ENCODE results near the gene SIK3.
A peak's percentile ranks its signal among the peaks of the same experiment; 100 is the strongest.
"Not testable (repeated sequence)": the region's sequence is repeated elsewhere in the genome, so short reads cannot be mapped to it uniquely, and the experiment has no call there.

The SIK3 gene

DNA sequence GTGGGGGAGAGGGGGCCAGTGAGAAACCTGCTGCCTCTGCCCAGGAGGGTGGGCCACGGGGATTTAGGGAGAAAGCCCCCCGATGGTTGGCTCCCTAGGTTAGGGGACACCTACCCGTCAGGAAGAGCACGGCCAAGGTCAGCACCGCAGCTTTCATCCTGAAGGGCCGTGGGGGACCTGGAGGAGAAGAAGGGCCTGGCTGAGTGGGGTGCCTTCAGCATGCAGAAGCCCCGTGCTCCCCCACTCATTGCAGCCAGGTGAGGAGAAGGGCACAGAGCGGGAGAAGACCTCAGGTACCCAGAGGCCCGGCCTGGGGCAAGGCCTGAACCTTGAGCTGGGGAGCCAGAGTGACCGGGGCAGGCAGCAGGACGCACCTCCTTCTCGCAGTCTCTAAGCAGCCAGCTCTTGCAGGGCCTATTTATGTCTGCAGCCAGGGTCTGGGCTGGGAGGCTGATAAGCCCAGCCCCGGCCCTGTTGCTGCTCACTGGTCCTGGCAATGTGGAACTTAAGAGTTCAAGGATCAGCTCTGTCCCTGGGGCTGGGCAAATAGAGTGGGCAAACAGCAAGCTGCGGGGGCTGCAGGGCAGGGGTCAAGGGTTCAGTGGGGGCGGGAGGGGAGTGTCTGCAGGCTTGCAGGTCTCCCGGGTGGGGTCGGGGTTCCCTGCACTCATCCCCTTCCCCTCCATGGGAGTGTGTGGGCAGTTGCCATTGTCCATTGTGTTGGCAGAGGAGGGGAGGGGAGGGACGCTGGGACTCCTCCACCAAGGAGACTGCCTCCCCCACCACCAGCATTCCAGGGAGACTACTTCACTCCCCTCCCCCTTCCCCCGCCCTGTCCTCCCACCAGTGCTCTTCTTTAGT lies 260.8 kb downstream of the SIK3 start, which contains the start of gene APOA1:
Gene APOA1 (minus strand): TSS at position 392 of the 861 bp plus-strand sequence. CDS start 235 bp downstream, at position 157.
- H3K36me3 Mint-ChIP-seq: peaks cover 5% of the 10 kb centered on the region
- H3K9me3 Mint-ChIP-seq: no peaks in the 10 kb centered on the region
- peaks cover 16% of the 10 kb centered on the region for H3K4me1 Mint-ChIP-seq
- H3K27ac Mint-ChIP-seq: no peak within 1 kb of the TSS
- no peak for ATAC-seq
- no peak for DNase-seq (ENCODE audit: low spot score in 2 of 2)
- H3K4me3 Mint-ChIP-seq: peak within 1 kb of the TSS; percentile 69

GRCh38 chr11:116836632-116836991 lies 261.6 kb downstream of the SIK3 start:
- Mint-ChIP-seq H3K4me3 (peak overlapping the region; percentile 69), H3K27ac (no peak overlapping the region), H3K4me1 (peaks cover 16% of the 10 kb centered on the region), H3K9me3 (no peaks in the 10 kb centered on the region), H3K36me3 (peaks cover 5% of the 10 kb centered on the region)
- no peak for DNase-seq (ENCODE audit: low spot score in 2 of 2)
- ATAC-seq: no peak

GRCh38 chr11:116835791-116836631 lies 262.2 kb downstream of the SIK3 start:
- DNase-seq (ENCODE audit: low spot score in 2 of 2): peak; percentile 61 to 85
- Mint-ChIP-seq H3K27ac (peak overlapping the region; percentile 40), H3K9me3 (no peaks in the 10 kb centered on the region), H3K4me3 (peak overlapping the region; percentile 69), H3K36me3 (peaks cover 5% of the 10 kb centered on the region), H3K4me1 (peaks cover 16% of the 10 kb centered on the region)
- peak; percentile 90 for ATAC-seq

- Mint-ChIP-seq H3K4me3 (peak overlapping the region; percentile 69), H3K36me3 (peaks cover 5% of the 10 kb centered on the region), H3K4me1 (peaks cover 11% of the 10 kb centered on the region), H3K27ac (peak overlapping the region; percentile 40), H3K9me3 (no peaks in the 10 kb centered on the region)
- DNase-seq (ENCODE audit: low spot score in 2 of 2) (no peak), ATAC-seq (peak; percentile 2)
Measured at GRCh38 chr11:116835042-116835772, 263.0 kb downstream of the SIK3 start.

DNA sequence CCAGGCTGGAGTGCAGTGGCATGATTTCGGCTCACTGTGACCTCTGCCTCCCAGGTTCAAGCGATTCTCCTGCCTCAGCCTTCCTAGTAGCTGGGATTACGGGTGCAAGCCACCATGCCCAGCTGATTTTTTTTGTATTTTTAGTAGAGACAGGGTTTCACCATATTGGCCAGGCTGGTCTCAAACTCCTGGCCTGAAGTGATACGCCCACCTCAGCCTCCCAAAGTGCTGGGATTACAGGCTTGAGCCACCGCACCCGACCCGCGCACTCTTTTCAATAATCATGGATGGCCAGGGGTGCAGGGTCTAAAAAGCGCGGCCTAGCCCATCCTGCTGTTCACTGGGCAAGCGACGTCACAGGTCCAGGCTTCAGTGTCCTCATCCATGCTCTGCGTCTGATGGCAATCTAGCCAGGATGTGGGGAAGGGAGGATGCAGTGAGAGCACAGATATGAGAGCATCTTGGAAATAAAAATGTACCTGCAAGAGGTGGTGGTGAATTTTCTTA lies 263.6 kb downstream of the SIK3 start:
- H3K27ac Mint-ChIP-seq: not testable (repeated sequence)
- H3K4me3 Mint-ChIP-seq: peak overlapping the region; percentile 69

GRCh38 chr11:116833816-116834534 lies 264.3 kb downstream of the SIK3 start:
- Mint-ChIP-seq H3K9me3 (no peaks in the 10 kb centered on the region), H3K27ac (no peak overlapping the region), H3K36me3 (peaks cover 5% of the 10 kb centered on the region), H3K4me1 (peaks cover 11% of the 10 kb centered on the region), H3K4me3 (no peak overlapping the region)
- ATAC-seq (no peak), DNase-seq (ENCODE audit: low spot score in 2 of 2) (no peak)

More for the DNA sequence above, 263.6 kb downstream of the SIK3 start:
- ATAC-seq; H3K9me3 Mint-ChIP-seq; H3K36me3 Mint-ChIP-seq; DNase-seq (ENCODE audit: low spot score in 2 of 2): not testable (repeated sequence)
- H3K4me1 Mint-ChIP-seq: peaks cover 11% of the 10 kb centered on the region

DNA sequence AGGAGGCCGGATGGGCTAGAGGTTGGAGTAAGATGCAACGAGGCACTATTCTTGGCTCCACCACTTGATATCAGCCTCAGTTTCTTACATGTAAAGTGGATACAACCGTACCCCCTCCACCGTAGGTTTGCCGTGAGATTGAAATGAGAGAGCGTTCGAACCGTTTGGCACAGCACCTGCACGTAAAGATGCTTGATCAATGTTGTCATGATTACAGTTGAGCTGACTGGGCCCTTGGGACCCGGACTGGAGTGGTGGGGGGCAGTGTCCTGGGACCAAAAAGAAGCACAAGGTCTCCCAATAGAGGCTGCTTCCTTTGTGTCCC lies 264.8 kb downstream of the SIK3 start:
- peaks cover 11% of the 10 kb centered on the region for H3K4me1 Mint-ChIP-seq
- no peak overlapping the region for H3K4me3 Mint-ChIP-seq
- no peak for DNase-seq (ENCODE audit: low spot score in 2 of 2)
- no peaks in the 10 kb centered on the region for H3K9me3 Mint-ChIP-seq
- ATAC-seq: no peak
- H3K27ac Mint-ChIP-seq: no peak overlapping the region
- peaks cover 5% of the 10 kb centered on the region for H3K36me3 Mint-ChIP-seq

- no peak overlapping the region for H3K27ac Mint-ChIP-seq
- ATAC-seq (no peak), DNase-seq (ENCODE audit: low spot score in 2 of 2) (no peak)
- H3K9me3 Mint-ChIP-seq: no peaks in the 10 kb centered on the region
- no peak overlapping the region for H3K4me3 Mint-ChIP-seq
- peaks cover 11% of the 10 kb centered on the region for H3K4me1 Mint-ChIP-seq
- peaks cover 5% of the 10 kb centered on the region for H3K36me3 Mint-ChIP-seq
Measured at GRCh38 chr11:116832350-116833290, 265.6 kb downstream of the SIK3 start.

GRCh38 chr11:116831790-116832349 lies 266.4 kb downstream of the SIK3 start:
- H3K36me3 Mint-ChIP-seq: no peaks in the 10 kb centered on the region
- H3K9me3 Mint-ChIP-seq: no peaks in the 10 kb centered on the region
- H3K27ac Mint-ChIP-seq: no peak overlapping the region
- no peak for ATAC-seq
- H3K4me1 Mint-ChIP-seq: peaks cover 11% of the 10 kb centered on the region
- no peak overlapping the region for H3K4me3 Mint-ChIP-seq
- DNase-seq (ENCODE audit: low spot score in 2 of 2): no peak

DNA sequence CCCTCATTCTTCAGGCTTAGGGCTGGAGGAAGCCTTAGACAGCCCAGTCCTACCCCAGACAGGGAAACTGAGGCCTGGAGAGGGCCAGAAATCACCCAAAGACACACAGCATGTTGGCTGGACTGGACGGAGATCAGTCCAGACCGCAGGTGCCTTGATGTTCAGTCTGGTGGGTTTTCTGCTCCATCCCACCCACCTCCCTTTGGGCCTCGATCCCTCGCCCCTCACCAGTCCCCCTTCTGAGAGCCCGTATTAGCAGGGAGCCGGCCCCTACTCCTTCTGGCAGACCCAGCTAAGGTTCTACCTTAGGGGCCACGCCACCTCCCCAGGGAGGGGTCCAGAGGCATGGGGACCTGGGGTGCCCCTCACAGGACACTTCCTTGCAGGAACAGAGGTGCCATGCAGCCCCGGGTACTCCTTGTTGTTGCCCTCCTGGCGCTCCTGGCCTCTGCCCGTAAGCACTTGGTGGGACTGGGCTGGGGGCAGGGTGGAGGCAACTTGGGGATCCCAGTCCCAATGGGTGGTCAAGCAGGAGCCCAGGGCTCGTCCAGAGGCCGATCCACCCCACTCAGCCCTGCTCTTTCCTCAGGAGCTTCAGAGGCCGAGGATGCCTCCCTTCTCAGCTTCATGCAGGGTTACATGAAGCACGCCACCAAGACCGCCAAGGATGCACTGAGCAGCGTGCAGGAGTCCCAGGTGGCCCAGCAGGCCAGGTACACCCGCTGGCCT lies 267.9 kb downstream of the SIK3 start:
- H3K4me1 Mint-ChIP-seq: peaks cover 8% of the 10 kb centered on the region
- no peak overlapping the region for H3K27ac Mint-ChIP-seq
- ATAC-seq: no peak
- H3K4me3 Mint-ChIP-seq: no peak overlapping the region
- no peaks in the 10 kb centered on the region for H3K9me3 Mint-ChIP-seq
- H3K36me3 Mint-ChIP-seq: no peaks in the 10 kb centered on the region
- DNase-seq (ENCODE audit: low spot score in 2 of 2): no peak

- no peak for DNase-seq (ENCODE audit: low spot score in 2 of 2)
- Mint-ChIP-seq H3K27ac (no peak within 1 kb of the TSS), H3K9me3 (no peaks in the 10 kb centered on the region), H3K4me1 (peaks cover 1% of the 10 kb centered on the region), H3K36me3 (no peaks in the 10 kb centered on the region), H3K4me3 (no peak within 1 kb of the TSS)
- ATAC-seq: no peak
Measured at GRCh38 chr11:116829525-116830183, 268.6 kb downstream of the SIK3 start, which contains the start of gene APOC3. Gene APOC3, plus strand, starts transcription at chr11:116829907. Its CDS starts 676 bp downstream, at chr11:116830583.

DNA sequence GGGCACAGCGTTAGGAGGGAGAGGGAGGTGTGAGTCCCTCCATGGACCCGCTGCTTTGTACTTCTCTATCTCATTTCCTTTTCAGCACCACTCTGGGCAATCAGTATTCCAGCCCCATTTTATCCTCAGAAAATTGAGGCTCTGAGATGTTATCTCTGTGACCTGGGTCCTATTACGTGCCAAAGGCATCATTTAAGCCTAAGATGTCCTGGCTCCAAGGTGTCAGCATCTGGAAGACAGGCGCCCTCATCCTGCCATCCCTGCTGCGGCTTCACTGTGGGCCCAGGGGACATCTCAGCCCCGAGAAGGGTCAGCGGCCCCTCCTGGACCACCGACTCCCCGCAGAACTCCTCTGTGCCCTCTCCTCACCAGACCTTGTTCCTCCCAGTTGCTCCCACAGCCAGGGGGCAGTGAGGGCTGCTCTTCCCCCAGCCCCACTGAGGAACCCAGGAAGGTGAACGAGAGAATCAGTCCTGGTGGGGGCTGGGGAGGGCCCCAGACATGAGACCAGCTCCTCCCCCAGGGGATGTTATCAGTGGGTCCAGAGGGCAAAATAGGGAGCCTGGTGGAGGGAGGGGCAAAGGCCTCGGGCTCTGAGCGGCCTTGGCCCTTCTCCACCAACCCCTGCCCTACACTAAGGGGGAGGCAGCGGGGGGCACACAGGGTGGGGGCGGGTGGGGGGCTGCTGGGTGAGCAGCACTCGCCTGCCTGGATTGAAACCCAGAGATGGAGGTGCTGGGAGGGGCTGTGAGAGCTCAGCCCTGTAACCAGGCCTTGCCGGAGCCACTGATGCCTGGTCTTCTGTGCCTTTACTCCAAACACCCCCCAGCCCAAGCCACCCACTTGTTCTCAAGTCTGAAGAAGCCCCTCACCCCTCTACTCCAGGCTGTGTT lies 269.4 kb downstream of the SIK3 start:
- H3K36me3 Mint-ChIP-seq: no peaks in the 10 kb centered on the region
- DNase-seq (ENCODE audit: low spot score in 2 of 2) (no peak), ATAC-seq (no peak)
- no peaks in the 10 kb centered on the region for H3K9me3 Mint-ChIP-seq
- no peak overlapping the region for H3K4me3 Mint-ChIP-seq
- no peaks in the 10 kb centered on the region for H3K4me1 Mint-ChIP-seq
- H3K27ac Mint-ChIP-seq: no peak overlapping the region

Measured in stimulated activated effector memory CD8-positive, alpha-beta T cell treated with anti-CD3 and anti-CD28 coated beads, Interleukin-12 subunit alpha, Interleukin-12 subunit beta, amount 100 ng/mL, for 72 hours (primary cell).